HFFc6 (cell line): ENCODE measurements around the gene SAPCD1. TPM values are rescaled to one million over a fixed set of nuclear protein-coding genes. Genes with fewer than 3 reads are reported as not detected.

Experiments
- DNase-seq: peaks from one replicate; pipeline ENCODE4 v3.0.0-alpha.2; 2018
- H3K27ac Mint-ChIP-seq: 2 replicates; pipeline ENCODE4 v1.8.0; 2020; ENCODE audit warnings: mild to moderate bottlenecking, mixed read lengths
- H3K27me3 Mint-ChIP-seq: 2 replicates; pipeline ENCODE4 v1.8.0; 2021; ENCODE audit warnings: mild to moderate bottlenecking, moderate library complexity, mixed read lengths; ENCODE audit not compliant: insufficient read depth
- H3K36me3 Mint-ChIP-seq: 2 replicates; pipeline ENCODE4 v1.8.0; 2021; ENCODE audit warnings: low read depth, mixed read lengths
- H3K4me1 Mint-ChIP-seq: 2 replicates; pipeline ENCODE4 v1.8.0; 2020; ENCODE audit warnings: low read depth, mixed read lengths
- H3K4me3 Mint-ChIP-seq: 2 replicates; pipeline ENCODE4 v1.8.0; 2020; ENCODE audit warnings: mild to moderate bottlenecking, moderate library complexity, mixed read lengths
- H3K9me3 Mint-ChIP-seq: 2 replicates; pipeline ENCODE4 v1.8.0; 2020; ENCODE audit warnings: mild to moderate bottlenecking, mixed read lengths
- total RNA-seq, 6 experiments: library from RNA; stranded (reverse); fragmentation: NEBNext Ultra II Directional; extraction: Animal tissue kit (Norgen Biotek cat#: 25700); gene quantifications; 2 replicates in 1 of 6; 3 replicates in 5 of 6; pipeline ENCODE4 v1.2.3, GENCODE V29; 2021
- TF ChIP-seq, protein P1 (sequence below): fragments of 200-600 bp; sonication (generic); IDR thresholded peaks from 2 replicates; pipeline ENCODE4 v1.5.0; 2021; ENCODE audit warnings: antibody characterized with exemption, mild to moderate bottlenecking

Gene SAPCD1
- total RNA-seq, 6 experiments from 2014 or later, result 0.91 to 2.4 (median 1.3) TPM

DNA sequence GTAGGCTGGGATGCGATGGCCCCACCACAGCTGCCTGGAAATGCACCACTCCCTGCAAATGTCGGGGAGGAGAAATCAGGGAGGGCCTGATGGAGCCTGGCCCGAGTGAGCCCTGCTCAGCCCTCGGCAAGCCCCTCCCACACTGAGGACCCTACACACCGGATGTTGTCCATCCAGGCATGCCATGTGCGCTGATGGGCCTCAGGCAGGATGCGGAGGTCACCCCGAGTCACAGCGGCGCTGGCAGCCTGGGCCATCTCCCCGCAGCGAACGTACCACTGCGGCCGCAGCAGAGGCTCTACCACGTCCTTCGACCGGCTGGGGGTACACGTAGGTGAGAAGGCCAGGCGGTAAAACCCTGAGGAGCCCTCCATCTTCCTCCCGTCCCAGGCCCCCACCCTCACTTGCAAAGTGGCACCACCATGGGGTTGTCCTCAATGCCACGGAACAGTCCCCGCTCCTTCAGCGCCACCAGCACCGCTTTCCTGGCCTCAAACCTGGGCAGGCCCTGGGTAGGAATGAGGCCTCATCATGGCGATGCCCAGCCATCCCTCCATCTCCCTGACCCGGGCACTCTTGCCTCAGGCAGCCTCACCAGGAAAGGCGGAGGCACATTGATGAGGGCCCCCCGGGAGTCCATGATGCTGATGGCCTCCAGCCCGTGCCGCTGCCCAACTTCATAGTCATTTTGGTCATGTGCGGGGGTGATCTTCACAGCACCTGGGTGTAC is 19.8 kb downstream of the SAPCD1 start:
- H3K4me1 Mint-ChIP-seq, result peaks cover 6% of the 10 kb centered on the region
- no peaks in the 10 kb centered on the region for H3K9me3 Mint-ChIP-seq
- peaks cover 14% of the 10 kb centered on the region; the same call in 1 of the 2 replicates for H3K36me3 Mint-ChIP-seq
- no peaks in the 10 kb centered on the region for H3K27me3 Mint-ChIP-seq
- TF ChIP-seq, protein P1, sequence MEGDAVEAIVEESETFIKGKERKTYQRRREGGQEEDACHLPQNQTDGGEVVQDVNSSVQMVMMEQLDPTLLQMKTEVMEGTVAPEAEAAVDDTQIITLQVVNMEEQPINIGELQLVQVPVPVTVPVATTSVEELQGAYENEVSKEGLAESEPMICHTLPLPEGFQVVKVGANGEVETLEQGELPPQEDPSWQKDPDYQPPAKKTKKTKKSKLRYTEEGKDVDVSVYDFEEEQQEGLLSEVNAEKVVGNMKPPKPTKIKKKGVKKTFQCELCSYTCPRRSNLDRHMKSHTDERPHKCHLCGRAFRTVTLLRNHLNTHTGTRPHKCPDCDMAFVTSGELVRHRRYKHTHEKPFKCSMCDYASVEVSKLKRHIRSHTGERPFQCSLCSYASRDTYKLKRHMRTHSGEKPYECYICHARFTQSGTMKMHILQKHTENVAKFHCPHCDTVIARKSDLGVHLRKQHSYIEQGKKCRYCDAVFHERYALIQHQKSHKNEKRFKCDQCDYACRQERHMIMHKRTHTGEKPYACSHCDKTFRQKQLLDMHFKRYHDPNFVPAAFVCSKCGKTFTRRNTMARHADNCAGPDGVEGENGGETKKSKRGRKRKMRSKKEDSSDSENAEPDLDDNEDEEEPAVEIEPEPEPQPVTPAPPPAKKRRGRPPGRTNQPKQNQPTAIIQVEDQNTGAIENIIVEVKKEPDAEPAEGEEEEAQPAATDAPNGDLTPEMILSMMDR, result no peak
- no peak overlapping the region for H3K4me3 Mint-ChIP-seq
- no peak overlapping the region for H3K27ac Mint-ChIP-seq
- DNase-seq, result no peak

GRCh38 chr6:31784098-31784925 is 21.9 kb downstream of the SAPCD1 start:
- Mint-ChIP-seq H3K27ac (no peak overlapping the region), H3K36me3 (peaks cover 14% of the 10 kb centered on the region; the same call in 1 of the 2 replicates), H3K4me3 (no peak overlapping the region), H3K4me1 (no peaks in the 10 kb centered on the region), H3K27me3 (no peaks in the 10 kb centered on the region), H3K9me3 (no peaks in the 10 kb centered on the region)
- TF ChIP-seq, protein P1, result no peak
- DNase-seq, result no peak

DNA sequence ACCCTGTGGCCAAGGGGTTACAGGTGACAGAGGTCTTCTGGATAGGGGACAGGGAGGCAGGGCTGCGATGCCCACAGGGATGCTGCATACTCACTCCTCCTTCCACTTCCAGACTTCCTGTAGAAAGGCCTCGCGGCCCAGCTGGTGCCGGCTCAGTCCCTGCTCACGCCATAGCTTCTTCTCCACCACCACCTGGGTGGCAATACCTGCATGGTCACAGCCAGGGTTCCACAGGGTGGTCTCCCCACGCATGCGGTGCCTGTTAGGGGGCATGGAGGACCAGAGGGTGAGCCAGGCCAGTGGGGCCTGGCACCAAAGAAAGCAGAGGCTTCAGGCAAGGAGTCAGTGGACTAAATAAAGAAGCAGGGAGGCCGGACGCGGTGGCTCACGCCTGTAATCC is 23.0 kb downstream of the SAPCD1 start:
- TF ChIP-seq, protein P1, result no peak
- no peak overlapping the region for H3K27ac Mint-ChIP-seq
- no peak for DNase-seq
- H3K9me3 Mint-ChIP-seq, result no peaks in the 10 kb centered on the region
- H3K27me3 Mint-ChIP-seq, result no peaks in the 10 kb centered on the region
- H3K36me3 Mint-ChIP-seq, result peaks cover 15% of the 10 kb centered on the region
- peaks cover under 1% of the 10 kb centered on the region; the same call in 1 of the 2 replicates for H3K4me1 Mint-ChIP-seq
- no peak overlapping the region for H3K4me3 Mint-ChIP-seq

- peak; percentile 23 for DNase-seq
- H3K36me3 Mint-ChIP-seq, result peaks cover 31% of the 10 kb centered on the region
- no peaks in the 10 kb centered on the region for H3K9me3 Mint-ChIP-seq
- H3K27ac Mint-ChIP-seq, result peak overlapping the region; percentile 76
- TF ChIP-seq, protein P1, result peak; percentile 79
- peaks cover 38% of the 10 kb centered on the region for H3K4me1 Mint-ChIP-seq
- peaks cover 5% of the 10 kb centered on the region; the same call in 1 of the 2 replicates for H3K27me3 Mint-ChIP-seq
- no peak overlapping the region; the same call in 1 of the 2 replicates for H3K4me3 Mint-ChIP-seq
Observed at GRCh38 chr6:31791324-31792089, 29.1 kb downstream of the SAPCD1 start.

DNA sequence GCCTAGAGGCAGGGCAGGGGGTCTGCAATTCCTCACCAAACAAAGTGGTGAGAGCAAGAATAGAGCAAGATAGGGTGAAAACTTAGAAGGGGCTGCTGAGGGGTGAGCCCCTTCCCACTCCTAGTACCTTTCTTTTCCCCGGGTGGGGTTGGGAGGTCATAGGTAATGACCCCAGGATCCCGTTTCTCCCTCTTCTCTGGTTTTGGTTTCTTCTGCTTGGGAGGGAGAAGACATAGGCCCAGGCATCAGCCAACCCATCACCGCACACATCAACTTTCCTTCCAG is 29.6 kb downstream of the SAPCD1 start:
- Mint-ChIP-seq H3K27me3 (peaks cover 5% of the 10 kb centered on the region; the same call in 1 of the 2 replicates), H3K9me3 (no peaks in the 10 kb centered on the region), H3K4me3 (no peak overlapping the region), H3K36me3 (peaks cover 31% of the 10 kb centered on the region), H3K4me1 (peaks cover 38% of the 10 kb centered on the region), H3K27ac (peak overlapping the region; percentile 76; the same call in 1 of the 2 replicates)
- TF ChIP-seq, protein P1, result no peak
- DNase-seq, result no peak
